GM21381 (cell line): ENCODE results near the gene CCDC136.

Experiments
- ATAC-seq: cut with Tn5 transposase; IDR thresholded peaks from one replicate; pipeline ENCODE4 v1.9.1; 2021; ENCODE audit warnings: mild to moderate bottlenecking, moderate library complexity; ENCODE audit not compliant: unreplicated experiment

CCDC136 gene

GRCh38 chr7:128791121-128791971 lies at the start of gene CCDC136:
CCDC136 (plus strand) TSS chr7:128791968; CDS start chr7:128792412, 444 bp downstream.
- peak; percentile 78 for ATAC-seq

GRCh38 chr7:128742206-128742605 lies 49.6 kb upstream of the CCDC136 start:
- no peak for ATAC-seq

- no peak for ATAC-seq
Measured at GRCh38 chr7:128743112-128743772, 48.5 kb upstream of the CCDC136 start.

- ATAC-seq, result no peak
Measured at GRCh38 chr7:128744366-128744905, 47.3 kb upstream of the CCDC136 start.

GRCh38 chr7:128745706-128746105 lies 46.1 kb upstream of the CCDC136 start:
- ATAC-seq, result no peak

- ATAC-seq, result no peak
Measured at GRCh38 chr7:128747327-128748079, 44.3 kb upstream of the CCDC136 start.

GRCh38 chr7:128752251-128752650 lies 39.5 kb upstream of the CCDC136 start:
- no peak for ATAC-seq

GRCh38 chr7:128755075-128755818 lies 36.5 kb upstream of the CCDC136 start:
- no peak for ATAC-seq

GRCh38 chr7:128755819-128756476 lies 35.8 kb upstream of the CCDC136 start:
- no peak for ATAC-seq

GRCh38 chr7:128757203-128757602 lies 34.6 kb upstream of the CCDC136 start:
- no peak for ATAC-seq

- ATAC-seq, result no peak
Measured at GRCh38 chr7:128758553-128758952, 33.2 kb upstream of the CCDC136 start.

- ATAC-seq, result no peak
Measured at GRCh38 chr7:128759242-128759641, 32.5 kb upstream of the CCDC136 start.

GRCh38 chr7:128763541-128763940 lies 28.2 kb upstream of the CCDC136 start:
- no peak for ATAC-seq

GRCh38 chr7:128767475-128768110 lies 24.2 kb upstream of the CCDC136 start:
- ATAC-seq, result no peak

- no peak for ATAC-seq
Measured at GRCh38 chr7:128770233-128770632, 21.5 kb upstream of the CCDC136 start.

- ATAC-seq, result no peak
Measured at GRCh38 chr7:128773604-128774003, 18.2 kb upstream of the CCDC136 start.

- ATAC-seq, result no peak
Measured at GRCh38 chr7:128774029-128774689, 17.6 kb upstream of the CCDC136 start.

- no peak for ATAC-seq
Measured at GRCh38 chr7:128774921-128775320, 16.8 kb upstream of the CCDC136 start.
